Fibroblast of mammary gland (primary cell): ENCODE data around the gene APOC1.

Experiments
- DNase-seq: peaks from one replicate; pipeline ENCODE4 v3.0.0-alpha.2; 2010; ENCODE audit warnings: low read depth
- H3K4me3 ChIP-seq: 2 replicates; pipeline ENCODE4 v1.5.1; 2011; ENCODE audit warnings: low read depth, mild to moderate bottlenecking, low read length, moderate library complexity; ENCODE audit not compliant: control insufficient read depth
- TF ChIP-seq, protein P1 (sequence below): conservative IDR thresholded peaks from 2 replicates; pipeline ENCODE4 v1.5.1; 2011; ENCODE audit warnings: low read depth, low read length, inconsistent platforms; ENCODE audit not compliant: control insufficient read depth, insufficient read depth

The APOC1 gene

DNA sequence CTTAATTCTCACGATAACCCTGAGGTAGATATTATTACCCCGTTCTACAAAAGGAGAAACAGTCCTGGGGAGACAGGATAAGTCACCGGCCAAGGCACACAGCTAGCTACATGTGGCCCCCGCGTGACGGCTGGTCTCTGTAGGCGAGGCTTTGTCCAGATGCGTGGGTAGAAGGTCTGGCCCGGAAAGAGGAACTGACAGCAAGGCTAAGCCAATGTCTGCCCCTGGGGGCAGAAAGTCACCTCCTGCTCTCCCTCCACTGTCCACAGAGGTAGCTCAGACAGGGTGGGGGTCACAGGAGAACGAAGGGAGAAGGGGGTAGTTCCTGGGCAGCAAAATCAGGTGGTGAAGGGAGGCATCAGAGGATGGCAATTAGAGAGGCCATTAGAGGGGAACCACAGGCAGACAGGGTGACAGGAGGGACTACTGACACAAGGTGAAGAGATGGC, 29.4 kb downstream of the APOC1 start:
- H3K4me3 ChIP-seq, result no peak overlapping the region
- TF ChIP-seq, protein P1, sequence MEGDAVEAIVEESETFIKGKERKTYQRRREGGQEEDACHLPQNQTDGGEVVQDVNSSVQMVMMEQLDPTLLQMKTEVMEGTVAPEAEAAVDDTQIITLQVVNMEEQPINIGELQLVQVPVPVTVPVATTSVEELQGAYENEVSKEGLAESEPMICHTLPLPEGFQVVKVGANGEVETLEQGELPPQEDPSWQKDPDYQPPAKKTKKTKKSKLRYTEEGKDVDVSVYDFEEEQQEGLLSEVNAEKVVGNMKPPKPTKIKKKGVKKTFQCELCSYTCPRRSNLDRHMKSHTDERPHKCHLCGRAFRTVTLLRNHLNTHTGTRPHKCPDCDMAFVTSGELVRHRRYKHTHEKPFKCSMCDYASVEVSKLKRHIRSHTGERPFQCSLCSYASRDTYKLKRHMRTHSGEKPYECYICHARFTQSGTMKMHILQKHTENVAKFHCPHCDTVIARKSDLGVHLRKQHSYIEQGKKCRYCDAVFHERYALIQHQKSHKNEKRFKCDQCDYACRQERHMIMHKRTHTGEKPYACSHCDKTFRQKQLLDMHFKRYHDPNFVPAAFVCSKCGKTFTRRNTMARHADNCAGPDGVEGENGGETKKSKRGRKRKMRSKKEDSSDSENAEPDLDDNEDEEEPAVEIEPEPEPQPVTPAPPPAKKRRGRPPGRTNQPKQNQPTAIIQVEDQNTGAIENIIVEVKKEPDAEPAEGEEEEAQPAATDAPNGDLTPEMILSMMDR, result no peak
- DNase-seq, result peak; percentile 62

DNA sequence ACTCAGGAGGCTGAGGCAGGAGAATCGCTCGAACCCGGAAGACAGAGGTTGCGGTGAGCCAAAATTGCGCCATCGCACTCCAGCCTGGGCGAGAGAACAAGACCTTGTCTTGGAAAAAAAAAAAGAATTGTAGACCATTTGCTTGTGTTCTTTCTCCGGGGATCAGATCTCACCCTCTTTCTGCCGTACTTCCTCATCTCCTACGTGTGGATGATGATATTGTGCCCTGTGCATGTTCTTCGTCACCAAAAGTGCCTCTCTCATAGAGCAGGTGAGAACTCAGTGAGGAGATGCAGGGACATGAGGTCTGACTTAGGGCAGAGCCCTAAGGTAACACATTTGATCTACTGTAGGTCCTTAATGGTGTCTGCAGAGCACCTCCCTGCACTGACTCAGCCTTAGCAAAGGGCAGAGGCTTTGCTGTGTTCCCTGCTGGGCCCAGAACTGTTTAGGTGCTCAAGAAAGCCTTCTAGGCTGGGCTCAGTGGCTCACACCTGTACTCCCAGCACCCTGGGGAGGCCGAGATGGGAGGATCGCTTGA, 32.7 kb downstream of the APOC1 start:
- no peak overlapping the region for H3K4me3 ChIP-seq
- no peak for DNase-seq
- TF ChIP-seq, protein P1, result no peak

GRCh38 chr19:44948237-44948636, 33.8 kb downstream of the APOC1 start:
- H3K4me3 ChIP-seq, result no peak overlapping the region
- DNase-seq, result no peak
- TF ChIP-seq, protein P1, result no peak

- TF ChIP-seq, protein P1, result no peak
- no peak overlapping the region for H3K4me3 ChIP-seq
- peak; percentile 42 for DNase-seq
These were observed 34.5 kb downstream of the APOC1 start for GRCh38 chr19:44948763-44949374.

- no peak for DNase-seq
- TF ChIP-seq, protein P1, result no peak
- H3K4me3 ChIP-seq, result no peak overlapping the region
These were observed 35.1 kb downstream of the APOC1 start for GRCh38 chr19:44949550-44949949.

DNA sequence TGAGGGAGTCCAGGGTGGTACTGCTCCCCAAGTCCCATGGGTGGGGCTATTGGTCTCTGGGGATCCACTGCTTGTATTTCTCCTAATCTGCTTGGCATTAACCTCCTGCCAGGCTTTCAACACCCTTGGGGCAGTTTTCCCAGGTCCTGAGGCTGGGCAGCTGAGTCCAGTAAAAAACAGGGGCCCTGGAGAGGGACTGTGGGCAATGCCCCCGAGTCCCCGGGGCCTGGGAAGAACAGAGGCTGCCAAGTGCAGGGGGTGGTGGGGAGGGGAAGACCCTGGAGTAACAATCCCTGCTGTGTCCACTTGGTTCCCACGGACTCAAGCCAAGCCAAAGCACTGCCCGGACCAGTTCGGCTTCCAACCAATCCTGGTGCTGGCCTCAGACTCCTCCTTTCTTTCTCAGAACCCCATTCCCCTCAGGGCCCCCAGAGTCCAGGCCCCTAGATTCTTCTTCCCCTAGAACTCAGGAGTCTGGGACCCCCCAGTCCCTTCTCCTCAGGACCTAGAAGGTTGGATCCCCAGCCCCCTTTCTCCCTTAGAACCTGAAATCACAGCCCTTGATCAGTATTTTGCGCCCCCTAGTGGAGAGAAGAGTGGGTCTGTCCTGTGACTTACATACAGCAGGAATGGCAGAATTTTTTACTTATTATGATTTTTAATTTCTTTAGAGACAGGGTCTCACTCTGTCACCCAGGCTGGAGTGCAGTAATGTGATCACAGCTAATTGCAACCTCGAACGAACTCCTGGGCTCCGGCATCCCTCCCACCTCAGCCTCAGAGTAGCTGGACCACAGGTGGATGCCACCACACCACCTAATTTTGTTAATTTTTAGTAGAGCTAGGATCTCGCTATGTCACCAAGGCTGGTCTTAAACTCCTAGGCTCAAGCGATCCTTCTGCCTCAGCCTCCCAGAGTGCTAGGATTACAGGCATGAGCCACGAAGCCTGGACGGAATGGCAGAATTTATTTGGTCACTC, 37.1 kb downstream of the APOC1 start:
- TF ChIP-seq, protein P1, result peak; percentile 87
- no peak overlapping the region for H3K4me3 ChIP-seq
- peak; percentile 84 for DNase-seq
